ENCODE data around the gene HOXC12. TPM values are rescaled to one million over a fixed set of nuclear protein-coding genes. Genes with fewer than 3 reads are reported as not detected.

The HOXC12 gene
- total and polyA plus RNA-seq, 11 donors: not detected

- Histone ChIP-seq H3K4me1 (peaks cover 0 to 25% (median 11%) of the 10 kb centered on the region in 12 donors), H3K27ac (no peak overlapping the region), H3K27me3 (peaks cover 82 to 99% (median 98%) of the 10 kb centered on the region in 9 donors), H3K36me3 (no peaks in the 10 kb centered on the region), H3K9me3 (no peaks in the 10 kb centered on the region), H3K4me3 (no peak overlapping the region)
- intact Hi-C loops (cut with DNase I): no loop called here
- ATAC-seq (no peak), DNase-seq (no peak)
- TF ChIP-seq POLR2A (IDR thresholded peaks at IDR 0.05): no peak
- TF ChIP-seq, protein P1, sequence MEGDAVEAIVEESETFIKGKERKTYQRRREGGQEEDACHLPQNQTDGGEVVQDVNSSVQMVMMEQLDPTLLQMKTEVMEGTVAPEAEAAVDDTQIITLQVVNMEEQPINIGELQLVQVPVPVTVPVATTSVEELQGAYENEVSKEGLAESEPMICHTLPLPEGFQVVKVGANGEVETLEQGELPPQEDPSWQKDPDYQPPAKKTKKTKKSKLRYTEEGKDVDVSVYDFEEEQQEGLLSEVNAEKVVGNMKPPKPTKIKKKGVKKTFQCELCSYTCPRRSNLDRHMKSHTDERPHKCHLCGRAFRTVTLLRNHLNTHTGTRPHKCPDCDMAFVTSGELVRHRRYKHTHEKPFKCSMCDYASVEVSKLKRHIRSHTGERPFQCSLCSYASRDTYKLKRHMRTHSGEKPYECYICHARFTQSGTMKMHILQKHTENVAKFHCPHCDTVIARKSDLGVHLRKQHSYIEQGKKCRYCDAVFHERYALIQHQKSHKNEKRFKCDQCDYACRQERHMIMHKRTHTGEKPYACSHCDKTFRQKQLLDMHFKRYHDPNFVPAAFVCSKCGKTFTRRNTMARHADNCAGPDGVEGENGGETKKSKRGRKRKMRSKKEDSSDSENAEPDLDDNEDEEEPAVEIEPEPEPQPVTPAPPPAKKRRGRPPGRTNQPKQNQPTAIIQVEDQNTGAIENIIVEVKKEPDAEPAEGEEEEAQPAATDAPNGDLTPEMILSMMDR (IDR thresholded peaks at IDR 0.05): no peak
- 11 to 15% (median 13%) methylated on average over 20 to 21 of the region's 21 CpGs for WGBS, 4 donors
These were observed 21.6 kb downstream of the HOXC12 start for GRCh38 chr12:53976172-53976822.

GRCh38 chr12:53976823-53977595 is 22.3 kb downstream of the HOXC12 start:
- H3K9me3 ChIP-seq: no peaks in the 10 kb centered on the region
- no peak overlapping the region for H3K4me3 ChIP-seq
- intact Hi-C loops (cut with DNase I): no loop called here
- TF ChIP-seq, protein P1 (IDR thresholded peaks at IDR 0.05): no peak
- no peak for TF ChIP-seq POLR2A (IDR thresholded peaks at IDR 0.05)
- H3K27me3 ChIP-seq: peaks cover 82 to 99% (median 97%) of the 10 kb centered on the region in 9 donors
- no peak for ATAC-seq
- H3K36me3 ChIP-seq: no peaks in the 10 kb centered on the region
- H3K4me1 ChIP-seq: peaks cover 0 to 25% (median 11%) of the 10 kb centered on the region in 12 donors
- no peak overlapping the region for H3K27ac ChIP-seq
- WGBS, 4 donors: 8 to 14% (median 12%) methylated on average over 9 of the region's 9 CpGs
- DNase-seq: peak in 1 of 5 donors; percentile 1

- no peak overlapping the region for H3K4me3 ChIP-seq
- TF ChIP-seq, protein P1 (IDR thresholded peaks at IDR 0.05): no peak
- TF ChIP-seq POLR2A (IDR thresholded peaks at IDR 0.05): no peak
- intact Hi-C loops (cut with DNase I): no loop called here
- H3K36me3 ChIP-seq: no peaks in the 10 kb centered on the region
- WGBS, 4 donors: 3 to 4% (median 4%) methylated on average over 11 of the region's 11 CpGs
- no peak for ATAC-seq
- peaks cover 0 to 25% (median 11%) of the 10 kb centered on the region in 12 donors for H3K4me1 ChIP-seq
- DNase-seq: no peak
- H3K9me3 ChIP-seq: no peaks in the 10 kb centered on the region
- H3K27me3 ChIP-seq: peaks cover 78 to 99% (median 97%) of the 10 kb centered on the region in 9 donors
- no peak overlapping the region for H3K27ac ChIP-seq
These were observed 23.1 kb downstream of the HOXC12 start for GRCh38 chr12:53977596-53978445.
